ENCODE measurements around the gene PLAGL2. TPM values are rescaled to one million over a fixed set of nuclear protein-coding genes. Genes with fewer than 3 reads are reported as not detected.

Gene PLAGL2
- total RNA-seq, 4 donors from 2014 or later: 2.3 to 15.0 (median 4.9) TPM

DNA sequence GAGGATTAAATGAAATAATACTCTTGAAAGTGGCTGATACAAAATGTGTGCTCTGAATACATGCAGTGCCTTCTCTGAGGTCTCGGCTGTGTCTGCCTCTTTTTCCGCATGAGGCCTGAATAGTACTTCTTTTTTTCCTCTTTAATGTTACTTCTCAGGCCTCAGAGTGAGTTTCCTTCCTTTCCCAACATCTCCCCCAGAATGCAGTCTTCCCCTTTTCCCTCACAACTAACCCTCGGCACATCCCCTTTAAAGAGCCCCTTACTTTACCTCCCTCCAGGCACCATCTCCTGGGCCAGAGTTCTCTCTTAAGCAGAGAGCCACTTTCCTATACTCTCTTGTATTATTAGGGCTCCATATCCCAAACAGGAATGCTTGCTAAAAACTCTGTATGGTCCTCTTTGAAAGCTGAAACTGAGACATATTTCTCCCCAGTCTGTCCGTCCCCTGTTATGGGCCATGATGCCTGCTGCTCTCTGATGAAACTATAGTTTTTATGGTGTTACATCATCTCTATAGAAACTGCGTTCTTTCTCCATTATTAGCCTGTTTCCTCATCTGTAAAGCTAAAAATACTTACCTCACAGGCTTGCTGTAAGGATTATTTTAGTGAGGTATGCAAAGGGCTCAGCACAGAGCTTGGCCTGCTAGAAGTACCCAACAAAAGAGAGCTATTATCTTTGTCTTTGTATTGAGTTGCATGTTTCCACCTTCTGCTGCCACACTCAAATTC is 2.3 kb downstream of the PLAGL2 start:
- TF ChIP-seq, protein P1, sequence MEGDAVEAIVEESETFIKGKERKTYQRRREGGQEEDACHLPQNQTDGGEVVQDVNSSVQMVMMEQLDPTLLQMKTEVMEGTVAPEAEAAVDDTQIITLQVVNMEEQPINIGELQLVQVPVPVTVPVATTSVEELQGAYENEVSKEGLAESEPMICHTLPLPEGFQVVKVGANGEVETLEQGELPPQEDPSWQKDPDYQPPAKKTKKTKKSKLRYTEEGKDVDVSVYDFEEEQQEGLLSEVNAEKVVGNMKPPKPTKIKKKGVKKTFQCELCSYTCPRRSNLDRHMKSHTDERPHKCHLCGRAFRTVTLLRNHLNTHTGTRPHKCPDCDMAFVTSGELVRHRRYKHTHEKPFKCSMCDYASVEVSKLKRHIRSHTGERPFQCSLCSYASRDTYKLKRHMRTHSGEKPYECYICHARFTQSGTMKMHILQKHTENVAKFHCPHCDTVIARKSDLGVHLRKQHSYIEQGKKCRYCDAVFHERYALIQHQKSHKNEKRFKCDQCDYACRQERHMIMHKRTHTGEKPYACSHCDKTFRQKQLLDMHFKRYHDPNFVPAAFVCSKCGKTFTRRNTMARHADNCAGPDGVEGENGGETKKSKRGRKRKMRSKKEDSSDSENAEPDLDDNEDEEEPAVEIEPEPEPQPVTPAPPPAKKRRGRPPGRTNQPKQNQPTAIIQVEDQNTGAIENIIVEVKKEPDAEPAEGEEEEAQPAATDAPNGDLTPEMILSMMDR (IDR thresholded peaks at IDR 0.05): no peak
- no peak for TF ChIP-seq POLR2A (IDR thresholded peaks at IDR 0.05)
- DNase-seq: no peak
- intact Hi-C loops (cut with DNase I; ENCODE audit: low total_unique reads): no loop called here
- Histone ChIP-seq H3K36me3 (no peaks in the 10 kb centered on the region), H3K27ac (peak overlapping the region; percentile 86 to 91), H3K4me1 (peaks cover 4 to 12% of the 10 kb centered on the region in 2 donors), H3K9me3 (no peaks in the 10 kb centered on the region), H3K4me3 (no peak overlapping the region), H3K27me3 (no peaks in the 10 kb centered on the region)

- TF ChIP-seq, protein P1 (IDR thresholded peaks at IDR 0.05): no peak
- TF ChIP-seq POLR2A (IDR thresholded peaks at IDR 0.05): peak; percentile 4 to 39
- Histone ChIP-seq H3K9me3 (no peaks in the 10 kb centered on the region), H3K4me1 (peaks cover 4 to 12% of the 10 kb centered on the region in 2 donors), H3K4me3 (no peak overlapping the region), H3K36me3 (no peaks in the 10 kb centered on the region), H3K27me3 (no peaks in the 10 kb centered on the region), H3K27ac (peak overlapping the region; percentile 86 to 91)
- peak; percentile 39 to 73 for DNase-seq
- intact Hi-C loops (cut with DNase I; ENCODE audit: low total_unique reads): no loop called here
Observed at GRCh38 chr20:32204205-32205109, 3.1 kb downstream of the PLAGL2 start.

DNA sequence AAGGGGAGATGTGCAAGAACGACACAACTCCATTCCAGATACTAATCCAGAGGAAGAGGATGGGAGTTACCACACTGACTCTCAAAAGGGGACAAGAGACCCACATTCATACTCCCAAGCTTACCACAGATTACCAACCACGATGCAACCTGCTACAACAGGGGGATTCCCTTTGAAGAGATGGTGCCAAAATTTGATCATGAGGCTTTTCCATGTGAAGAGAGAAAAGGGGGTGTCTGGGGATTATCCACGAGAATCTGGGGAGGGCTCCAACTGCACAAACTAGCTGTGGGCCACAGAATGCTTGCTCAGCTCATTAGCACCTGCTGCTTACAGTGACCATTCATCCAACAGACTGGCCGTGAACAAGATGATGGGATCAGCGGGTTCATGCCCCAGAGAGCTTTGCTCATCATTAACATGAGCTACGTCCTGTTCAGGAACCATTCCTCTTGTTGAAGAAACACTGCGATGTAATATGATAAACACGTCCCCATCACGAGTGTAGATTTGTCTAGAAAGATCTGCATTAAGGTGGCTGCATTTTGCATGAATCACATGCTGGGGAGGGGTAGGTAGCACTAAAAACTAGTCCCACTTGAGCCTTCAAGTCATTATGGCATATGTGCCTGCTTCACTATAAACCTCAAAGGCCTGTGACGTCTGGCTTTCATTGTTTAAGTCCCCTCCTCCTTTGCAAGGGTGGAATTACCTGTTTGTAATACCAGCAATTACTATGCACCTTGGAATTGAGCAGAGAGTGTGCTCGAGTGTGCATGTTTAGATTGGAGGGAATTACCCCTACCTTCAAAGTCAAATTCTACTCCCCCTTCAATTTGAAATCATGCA is 4.0 kb downstream of the PLAGL2 start:
- H3K27me3 ChIP-seq: no peaks in the 10 kb centered on the region
- no peak for DNase-seq
- TF ChIP-seq, protein P1 (IDR thresholded peaks at IDR 0.05): no peak
- TF ChIP-seq POLR2A (IDR thresholded peaks at IDR 0.05): no peak
- intact Hi-C loops (cut with DNase I; ENCODE audit: low total_unique reads): no loop called here
- H3K36me3 ChIP-seq: no peaks in the 10 kb centered on the region
- H3K9me3 ChIP-seq: no peaks in the 10 kb centered on the region
- no peak overlapping the region for H3K4me3 ChIP-seq
- H3K27ac ChIP-seq: peak overlapping the region; percentile 49 to 86
- peaks cover 4 to 12% of the 10 kb centered on the region in 2 donors for H3K4me1 ChIP-seq

DNA sequence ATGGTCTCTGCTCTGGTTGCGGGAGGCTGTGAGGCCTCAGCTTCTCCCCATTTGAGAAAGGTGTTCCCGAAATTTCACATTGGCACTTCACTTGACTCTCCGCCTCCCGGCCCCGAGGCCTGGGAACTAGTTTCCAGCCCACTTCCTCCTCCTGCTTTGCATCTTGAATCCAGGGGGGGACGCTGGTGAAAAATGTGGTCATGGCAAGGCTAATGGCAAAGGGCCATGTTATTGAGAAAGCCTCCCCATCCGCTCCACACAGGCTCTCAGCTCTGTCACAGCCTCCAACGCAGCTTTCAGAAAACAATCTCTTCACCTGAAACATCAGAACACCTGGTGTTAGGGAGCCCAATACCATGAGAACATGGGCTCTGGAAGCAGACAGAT is 5.6 kb downstream of the PLAGL2 start:
- Histone ChIP-seq H3K4me1 (peaks cover 4 to 12% of the 10 kb centered on the region in 2 donors), H3K4me3 (no peak overlapping the region), H3K27ac (peak overlapping the region; percentile 49 to 86), H3K27me3 (no peaks in the 10 kb centered on the region), H3K9me3 (no peaks in the 10 kb centered on the region), H3K36me3 (no peaks in the 10 kb centered on the region)
- no peak for DNase-seq
- intact Hi-C loops (cut with DNase I; ENCODE audit: low total_unique reads): no loop called here
- no peak for TF ChIP-seq POLR2A (IDR thresholded peaks at IDR 0.05)
- TF ChIP-seq, protein P1 (IDR thresholded peaks at IDR 0.05): no peak

Data from uterus (tissue), 4 donors.